ENCODE measurements around the gene ITIH4.

GRCh38 chr3:52847726-52848125, 17.3 kb upstream of the ITIH4 start:
- no peak for TF ChIP-seq CTCF (IDR thresholded peaks at IDR 0.05)
- no peak for TF ChIP-seq SIN3A (IDR thresholded peaks at IDR 0.05; ENCODE audit: borderline replicate concordance, insufficient read depth, low read depth, low read length)
- TF ChIP-seq POLR2AphosphoS5 (IDR thresholded peaks at IDR 0.05; ENCODE audit: low read depth, low read length) = no peak
- TF ChIP-seq, protein P1, sequence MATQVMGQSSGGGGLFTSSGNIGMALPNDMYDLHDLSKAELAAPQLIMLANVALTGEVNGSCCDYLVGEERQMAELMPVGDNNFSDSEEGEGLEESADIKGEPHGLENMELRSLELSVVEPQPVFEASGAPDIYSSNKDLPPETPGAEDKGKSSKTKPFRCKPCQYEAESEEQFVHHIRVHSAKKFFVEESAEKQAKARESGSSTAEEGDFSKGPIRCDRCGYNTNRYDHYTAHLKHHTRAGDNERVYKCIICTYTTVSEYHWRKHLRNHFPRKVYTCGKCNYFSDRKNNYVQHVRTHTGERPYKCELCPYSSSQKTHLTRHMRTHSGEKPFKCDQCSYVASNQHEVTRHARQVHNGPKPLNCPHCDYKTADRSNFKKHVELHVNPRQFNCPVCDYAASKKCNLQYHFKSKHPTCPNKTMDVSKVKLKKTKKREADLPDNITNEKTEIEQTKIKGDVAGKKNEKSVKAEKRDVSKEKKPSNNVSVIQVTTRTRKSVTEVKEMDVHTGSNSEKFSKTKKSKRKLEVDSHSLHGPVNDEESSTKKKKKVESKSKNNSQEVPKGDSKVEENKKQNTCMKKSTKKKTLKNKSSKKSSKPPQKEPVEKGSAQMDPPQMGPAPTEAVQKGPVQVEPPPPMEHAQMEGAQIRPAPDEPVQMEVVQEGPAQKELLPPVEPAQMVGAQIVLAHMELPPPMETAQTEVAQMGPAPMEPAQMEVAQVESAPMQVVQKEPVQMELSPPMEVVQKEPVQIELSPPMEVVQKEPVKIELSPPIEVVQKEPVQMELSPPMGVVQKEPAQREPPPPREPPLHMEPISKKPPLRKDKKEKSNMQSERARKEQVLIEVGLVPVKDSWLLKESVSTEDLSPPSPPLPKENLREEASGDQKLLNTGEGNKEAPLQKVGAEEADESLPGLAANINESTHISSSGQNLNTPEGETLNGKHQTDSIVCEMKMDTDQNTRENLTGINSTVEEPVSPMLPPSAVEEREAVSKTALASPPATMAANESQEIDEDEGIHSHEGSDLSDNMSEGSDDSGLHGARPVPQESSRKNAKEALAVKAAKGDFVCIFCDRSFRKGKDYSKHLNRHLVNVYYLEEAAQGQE (IDR thresholded peaks at IDR 0.05; ENCODE audit: insufficient read depth in 1 of 2, low read depth in 2 of 2, low read length in 1 of 2) = no peak
